HG02943 (cell line): ENCODE data around the gene YAF2.

Experiments
- ATAC-seq: cut with Tn5 transposase; IDR thresholded peaks from one replicate; pipeline ENCODE4 v1.9.1; 2021; ENCODE audit warnings: mild to moderate bottlenecking, low read depth, moderate library complexity; ENCODE audit not compliant: unreplicated experiment

The YAF2 gene, protein sequence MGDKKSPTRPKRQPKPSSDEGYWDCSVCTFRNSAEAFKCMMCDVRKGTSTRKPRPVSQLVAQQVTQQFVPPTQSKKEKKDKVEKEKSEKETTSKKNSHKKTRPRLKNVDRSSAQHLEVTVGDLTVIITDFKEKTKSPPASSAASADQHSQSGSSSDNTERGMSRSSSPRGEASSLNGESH

DNA sequence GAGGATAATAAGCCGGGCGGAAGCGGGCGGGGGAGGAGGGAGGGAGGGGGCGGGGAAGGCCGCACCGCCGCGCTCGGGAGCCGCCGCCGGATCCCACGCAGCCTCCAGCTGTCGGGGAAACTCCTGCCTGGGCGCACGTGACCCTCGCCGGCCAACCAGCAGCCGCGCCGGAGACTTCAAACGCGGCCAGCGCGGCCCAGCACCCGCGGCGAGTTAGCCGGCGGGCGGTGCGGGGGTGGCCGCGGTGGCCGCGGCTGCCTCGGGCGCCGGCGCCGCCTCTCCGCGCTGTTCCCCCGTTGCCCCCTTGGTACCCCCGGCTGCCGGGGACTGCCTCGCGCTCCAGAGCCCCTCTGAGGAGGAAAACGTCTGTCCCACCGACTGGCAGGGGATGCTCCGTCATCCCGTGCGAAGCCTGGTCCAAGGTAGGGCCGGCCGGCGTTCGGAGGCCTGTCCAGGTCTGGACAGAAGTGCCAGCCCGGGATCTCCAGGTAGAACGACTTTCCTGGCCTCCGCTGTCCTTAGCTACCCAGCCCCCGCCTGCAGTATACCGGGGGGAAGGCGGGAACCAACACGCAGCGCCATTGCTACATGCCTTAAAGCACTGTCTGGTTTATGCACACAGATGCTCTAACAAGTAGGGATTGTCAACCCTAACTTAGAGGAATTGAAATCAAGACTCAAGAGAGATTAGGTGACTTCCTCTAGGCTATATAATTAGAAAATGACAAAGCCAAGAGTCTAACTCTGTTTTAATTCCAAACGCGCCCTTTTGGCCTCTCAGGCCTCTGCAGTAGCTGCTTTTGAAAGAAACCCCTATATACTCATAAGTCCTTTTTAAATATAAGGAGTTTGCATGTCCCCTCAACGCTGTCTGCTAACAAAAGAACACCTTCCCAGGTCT is at the start of gene YAF2:
YAF2 (minus strand) TSS at position 9 of the 901 bp plus-strand sequence. CDS start 68 bp downstream, outside the sequence.
- ATAC-seq = peak; percentile 81

- ATAC-seq = no peak
Observed at GRCh38 chr12:42286741-42287140, 48.7 kb upstream of the YAF2 start.

DNA sequence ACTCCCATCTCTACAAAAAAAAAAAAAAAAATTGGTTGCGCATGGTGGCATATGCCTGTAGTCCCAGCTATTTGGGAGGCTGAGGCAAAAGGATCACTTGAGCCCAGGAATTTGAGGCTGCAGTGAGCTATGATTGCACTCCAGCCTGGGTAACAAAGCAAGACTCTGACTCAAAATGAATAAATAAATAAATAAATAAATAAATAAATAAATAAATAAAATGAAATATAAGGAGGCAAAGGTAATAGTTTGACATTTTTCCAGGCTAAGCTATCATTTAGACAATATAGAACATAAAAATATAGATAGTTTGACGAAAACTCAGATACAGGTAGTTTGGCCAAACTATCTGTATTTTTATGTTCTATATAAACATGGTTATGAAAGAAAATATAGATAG is 47.4 kb upstream of the YAF2 start:
- ATAC-seq = no peak

- no peak for ATAC-seq
Observed at GRCh38 chr12:42284876-42285275, 46.8 kb upstream of the YAF2 start.

GRCh38 chr12:42284157-42284556 is 46.1 kb upstream of the YAF2 start:
- no peak for ATAC-seq

- ATAC-seq = no peak
Observed at GRCh38 chr12:42283739-42284138, 45.7 kb upstream of the YAF2 start.

- ATAC-seq = no peak
Observed at GRCh38 chr12:42282294-42282693, 44.2 kb upstream of the YAF2 start.

GRCh38 chr12:42281844-42282243 is 43.8 kb upstream of the YAF2 start:
- no peak for ATAC-seq

DNA sequence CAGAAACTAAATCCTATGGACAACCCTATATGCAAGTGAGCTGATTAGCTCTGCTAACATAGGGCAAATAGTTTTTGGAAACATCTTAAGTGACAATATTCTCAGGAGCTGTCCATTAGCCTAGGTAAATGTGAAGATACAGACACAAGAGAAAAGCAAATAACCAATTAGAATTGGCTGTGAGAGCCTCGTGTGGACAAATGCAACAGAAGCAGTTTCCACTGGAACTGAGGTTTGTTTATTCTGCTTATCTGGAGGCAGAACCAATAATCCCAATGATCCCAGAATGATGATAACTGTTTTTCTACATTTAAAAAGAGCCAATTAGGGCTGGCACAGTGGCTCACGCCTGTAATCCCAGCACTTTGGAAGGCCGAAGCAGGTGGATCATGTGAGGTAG is 43.2 kb upstream of the YAF2 start:
- no peak for ATAC-seq

GRCh38 chr12:42278128-42278510 is 40.1 kb upstream of the YAF2 start:
- ATAC-seq = no peak

GRCh38 chr12:42277396-42278127 is 39.5 kb upstream of the YAF2 start:
- ATAC-seq = no peak

- ATAC-seq = no peak
Observed at GRCh38 chr12:42275499-42275898, 37.5 kb upstream of the YAF2 start.

- no peak for ATAC-seq
Observed at GRCh38 chr12:42273706-42274105, 35.7 kb upstream of the YAF2 start.

- ATAC-seq = no peak
Observed at GRCh38 chr12:42270596-42270995, 32.5 kb upstream of the YAF2 start.

DNA sequence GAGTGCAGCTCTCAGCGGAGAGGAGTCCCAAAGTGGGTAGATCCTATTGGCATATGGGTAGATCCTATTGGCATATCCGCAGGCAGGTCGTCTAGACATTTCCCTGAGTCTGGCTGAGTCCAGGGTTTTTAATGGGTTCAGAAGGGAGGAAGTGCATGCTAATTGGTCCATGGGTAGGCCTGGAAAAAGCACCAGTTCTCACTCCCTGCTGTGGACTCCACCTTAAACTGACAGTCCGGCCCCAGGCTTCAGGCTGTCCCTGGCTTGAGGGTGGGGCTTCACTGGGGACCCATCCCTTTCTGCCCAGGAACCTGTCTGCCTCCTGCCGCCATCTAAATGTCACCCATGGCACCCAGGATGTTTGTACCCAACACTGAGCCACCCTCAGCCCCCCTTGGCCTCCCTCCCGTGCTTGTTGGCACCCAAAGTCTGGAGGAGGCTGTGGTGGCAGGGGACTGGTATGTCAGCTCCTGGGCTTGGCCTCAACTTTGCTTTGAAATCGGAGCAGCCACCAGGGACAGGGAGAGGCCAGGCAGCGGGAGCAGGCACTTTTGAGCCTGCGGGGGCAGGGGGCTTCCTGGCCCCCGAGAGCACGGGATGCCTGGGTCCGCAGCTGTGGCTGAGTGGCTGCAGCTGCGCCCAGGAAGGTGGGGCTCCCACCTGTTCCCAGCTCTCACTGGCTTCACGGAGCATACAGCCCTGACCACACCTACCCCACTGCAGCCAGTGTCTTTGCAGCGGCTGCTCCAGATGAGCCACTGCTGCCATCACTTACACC is 29.6 kb upstream of the YAF2 start:
- ATAC-seq = no peak

DNA sequence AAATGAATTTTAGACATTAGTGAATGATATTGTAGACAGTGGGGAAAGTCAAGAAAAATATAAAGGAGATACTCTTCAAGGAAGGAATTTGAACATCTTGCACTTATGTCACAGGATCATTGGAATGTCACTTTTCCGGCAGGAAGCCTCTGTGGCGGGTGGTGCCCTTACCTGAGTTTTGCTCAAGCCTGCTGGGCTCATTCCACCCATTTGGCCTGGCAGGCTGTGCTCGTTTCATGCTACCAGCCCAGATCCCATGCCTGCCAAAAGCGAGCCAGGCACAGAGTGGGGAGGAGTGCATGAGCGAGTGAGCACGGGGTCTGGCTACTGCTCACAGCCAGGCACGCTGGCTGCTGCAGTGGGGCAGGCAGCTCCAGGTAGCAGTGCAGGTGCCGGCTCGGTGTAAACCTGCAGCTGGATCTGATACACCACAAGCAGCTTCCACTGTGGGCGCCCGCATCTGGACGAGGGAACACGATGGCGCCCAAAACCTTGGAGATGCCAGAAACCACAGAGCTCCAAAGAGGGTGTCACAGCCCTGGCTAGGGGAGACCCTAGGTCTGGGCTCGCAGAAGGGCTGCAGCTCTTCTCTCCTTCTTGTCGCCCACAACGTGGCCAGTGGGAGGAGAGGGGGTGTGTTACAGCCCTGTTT is 28.7 kb upstream of the YAF2 start:
- no peak for ATAC-seq

GRCh38 chr12:42262271-42262670 is 24.2 kb upstream of the YAF2 start:
- ATAC-seq = no peak

DNA sequence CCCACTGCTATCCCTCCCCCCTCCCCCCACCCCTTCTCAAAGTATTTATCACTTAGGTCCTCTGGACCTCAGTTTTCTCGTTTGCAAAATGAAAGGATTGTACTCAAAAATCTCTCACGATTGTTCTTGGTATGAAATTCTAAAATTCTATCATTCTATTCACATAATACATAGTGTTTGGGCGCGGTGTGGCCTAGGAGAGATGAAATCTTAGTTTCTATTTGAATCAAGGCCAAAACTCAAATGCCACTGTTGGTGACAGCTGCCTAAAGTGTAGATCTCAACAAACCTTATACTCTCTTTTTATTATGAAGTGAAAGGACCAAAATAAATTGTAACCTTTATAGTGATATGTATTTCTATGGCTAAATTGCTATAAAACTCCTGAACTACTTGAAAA is 23.7 kb upstream of the YAF2 start:
- no peak for ATAC-seq

DNA sequence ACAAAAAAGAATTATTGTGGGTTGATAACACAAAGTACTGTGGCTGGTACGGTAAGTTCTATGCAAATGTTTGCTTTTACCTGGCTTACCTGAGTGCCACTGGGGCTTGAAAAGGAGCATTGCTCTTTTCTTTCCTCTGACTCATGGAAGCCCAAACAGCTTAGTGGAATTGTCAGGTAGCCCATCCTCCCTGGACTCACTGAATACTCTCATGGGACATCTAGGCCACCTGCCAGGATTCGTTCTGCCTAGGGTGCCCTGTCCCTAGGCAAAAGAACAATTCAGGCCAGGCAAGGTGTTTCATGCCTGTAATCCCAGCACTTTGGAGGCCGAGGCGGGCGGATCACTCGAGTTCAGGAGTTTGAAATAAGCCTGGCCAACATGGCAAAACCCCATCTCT is 22.5 kb upstream of the YAF2 start:
- no peak for ATAC-seq

DNA sequence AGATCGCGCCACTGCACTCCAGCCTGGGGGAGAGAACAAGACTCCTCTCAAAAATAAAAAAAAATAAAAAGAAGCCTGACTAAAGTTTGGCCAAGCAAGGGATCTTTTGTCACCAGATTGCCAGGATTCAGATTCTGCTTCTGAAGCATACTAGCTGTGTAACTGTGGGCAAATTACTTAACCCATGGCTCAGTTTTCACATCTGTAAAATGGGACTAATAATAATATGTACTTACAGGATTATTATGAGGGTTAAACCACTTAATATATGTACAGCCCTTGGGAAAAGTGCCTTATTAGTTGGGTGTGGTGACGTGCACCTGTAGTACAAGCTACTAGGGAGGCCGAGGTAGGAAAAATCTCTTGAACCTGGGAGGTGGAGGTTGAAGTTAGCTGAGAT is 21.7 kb upstream of the YAF2 start:
- no peak for ATAC-seq
